HepG2 (cell line): Measurements from ENCODE around the gene SYNE1. TPM values are rescaled to one million over a fixed set of nuclear protein-coding genes. Genes with fewer than 3 reads are reported as not detected.
"Not testable (repeated sequence)": the region's sequence is repeated elsewhere in the genome, so short reads cannot be mapped to it uniquely, and the experiment has no call there.

Experiments
- ATAC-seq: fragments of 200-7000 bp; cut with Tn5 transposase; 3 replicates; pipeline ENCODE4 v1.9.1; 2020; ENCODE audit warnings: mild to moderate bottlenecking, moderate library complexity
- BruUV-seq: library from RNA; stranded (reverse); fragments of 400-500 nt; replicated peaks from 2 replicates; lab custom pipeline; 2021; lab: Mats Ljungman, UMichigan
- CTCF ChIA-PET: fragments of 300-600 bp; formaldehyde crosslinking; extraction: SDS; loops from one replicate; lab custom pipeline; 2021; ENCODE audit warnings: low total read pairs, inconsistent platforms, low intra/inter-chr PET ratio; lab: Yijun Ruan, JAX
- POLR2A ChIA-PET: fragments of 350-600 bp; sonication (Branson Sonifier 250); formaldehyde crosslinking; loops from one replicate; lab custom pipeline; 2020; ENCODE audit warnings: antibody characterized with exemption, inconsistent platforms; lab: Yijun Ruan, JAX
- DNase-seq: peaks from one replicate; pipeline ENCODE4 v3.0.0-alpha.2; 2015; ENCODE audit warnings: low spot score
- FAIRE-seq: peaks from 3 replicates; lab custom pipeline; 2011; peaks lifted over from hg19 to GRCh38; lab: Jason Lieb, UNC
- H2AFZ ChIP-seq: one replicate; pipeline ENCODE4 v1.6.1; 2011; ENCODE audit warnings: low read length, inconsistent platforms
- H3K27ac ChIP-seq: fragments of 300-600 bp; 3 replicates; pipeline ENCODE4 v1.8.0; 2011; ENCODE audit warnings: mixed run types, mild to moderate bottlenecking, mixed read lengths, low read length, inconsistent platforms; ENCODE audit not compliant: insufficient read depth; ENCODE audit errors: extremely low read length
- H3K27me3 ChIP-seq, 2 experiments: fragments of 200-600 bp in 1 of 2; 2 replicates in 1 of 2; 3 replicates in 1 of 2; pipeline versions ENCODE4 v1.6.0 to v1.8.0; 2011; ENCODE audit warnings: low read length in 2 of 2, mild to moderate bottlenecking in 2 of 2, moderate library complexity in 2 of 2, inconsistent platforms in 1 of 2; ENCODE audit not compliant: insufficient read depth in 2 of 2, control insufficient read depth in 1 of 2
- H3K36me3 ChIP-seq, 2 experiments: fragments of 200-600 bp in 1 of 2; replicated peaks in 1 of 2; 2 replicates in 1 of 2; 3 replicates in 1 of 2; pipeline versions ENCODE4 v1.5.1 to v1.8.0; 2011; ENCODE audit warnings: low read length in 2 of 2, inconsistent platforms in 1 of 2; ENCODE audit not compliant: insufficient read depth in 2 of 2, control insufficient read depth in 1 of 2
- H3K4me1 ChIP-seq: 2 replicates; pipeline ENCODE4 v1.5.1; 2012; ENCODE audit warnings: low read length, inconsistent platforms; ENCODE audit not compliant: insufficient read depth
- H3K4me2 ChIP-seq: 2 replicates; pipeline ENCODE4 v1.6.0; 2011; ENCODE audit warnings: low read depth, low read length, inconsistent platforms
- H3K4me3 ChIP-seq, 3 experiments: fragments of 200-600 bp in 1 of 3; sonication (generic), shearing (Covaris generic) in 1 of 3; replicated peaks in 1 of 3; 2 replicates each; pipeline ENCODE4 v1.5.1; 2011 to 2016; ENCODE audit warnings: low read length in 3 of 3, inconsistent platforms in 2 of 3, low read depth in 2 of 3, mild to moderate bottlenecking in 2 of 3, control low read depth in 1 of 3, mixed read lengths in 1 of 3; ENCODE audit not compliant: insufficient read depth in 1 of 3
- H3K79me2 ChIP-seq: one replicate; pipeline ENCODE4 v1.6.1; 2011; ENCODE audit warnings: low read length, inconsistent platforms; ENCODE audit not compliant: insufficient read depth
- H3K9ac ChIP-seq: 2 replicates; pipeline ENCODE4 v1.6.0; 2011; ENCODE audit warnings: mild to moderate bottlenecking, low read depth, low read length, inconsistent platforms; ENCODE audit not compliant: insufficient read depth
- H3K9me3 ChIP-seq: 2 replicates; pipeline ENCODE4 v1.5.1; 2012; ENCODE audit warnings: mild to moderate bottlenecking, low read length
- H4K20me1 ChIP-seq: 2 replicates; pipeline ENCODE4 v1.6.0; 2011; ENCODE audit warnings: inconsistent platforms, mild to moderate bottlenecking, low read length, moderate library complexity; ENCODE audit not compliant: insufficient read depth
- ONECUT2 ChIP-seq: sonication (generic); formaldehyde crosslinking; IDR thresholded peaks from 2 replicates; pipeline ENCODE4 v1.4.0; 2020; ENCODE audit warnings: missing genetic modification reagents
- TSC22D2 ChIP-seq: sonication (generic); formaldehyde crosslinking; IDR thresholded peaks from 2 replicates; pipeline ENCODE4 v1.5.1; 2020; ENCODE audit warnings: missing genetic modification reagents, mild to moderate bottlenecking, borderline replicate concordance
- ZNF549 ChIP-seq: sonication (generic); formaldehyde crosslinking; IDR thresholded peaks from 2 replicates; pipeline ENCODE4 v1.5.0; 2020; ENCODE audit warnings: missing genetic modification reagents
- ZNF800 ChIP-seq: sonication (generic); formaldehyde crosslinking; IDR thresholded peaks from 2 replicates; pipeline ENCODE4 v1.4.0; 2020; ENCODE audit warnings: missing genetic modification reagents
- WGBS: methylation state at CpG from one replicate; pipeline ENCODE4 v1.1.6; 2017; ENCODE audit warnings: low lambda C conversion rate; 5-methylcytosine and 5-hydroxymethylcytosine counted together
- in situ Hi-C: cut with HindIII; loops from 2 replicates; pipeline ENCODE4 v1.10.0; 2017; ENCODE audit warnings: low pct_unique_long_range_greater_than_20kb; ENCODE audit not compliant: extremely low pct_ligation_motif_present
- intact Hi-C: fragments of 100-400 bp; cut with micrococcal nuclease; formaldehyde crosslinking; loops from one replicate; pipeline ENCODE4 v1.10.0; 2022; ENCODE audit not compliant: unreplicated experiment
- polyA plus RNA-seq, 8 experiments: library from polyadenylated mRNA; depleted of rRNA in 3 of 8; stranded (reverse) in 7 of 8; unstranded in 1 of 8; fragments of >200 nt; fragmentation: Illumina TruSeq in 4 of 8; extraction: Trizol in 4 of 8; gene quantifications; 2 replicates each; pipeline versions ENCODE4 v1.2.1 to v1.2.3, GENCODE V29; 2011 to 2016; ENCODE audit warnings: low read depth in 4 of 8, missing spikeins in 1 of 8, mixed read lengths in 1 of 8; ENCODE audit not compliant: insufficient read depth in 1 of 8
- total RNA-seq, 5 experiments: library from RNA; depleted of rRNA; stranded (reverse); fragments of >200 nt; fragmentation: Illumina TruSeq; extraction: Trizol; gene quantifications; 2 replicates each; pipeline ENCODE4 v1.2.3, GENCODE V29; 2016; ENCODE audit warnings: low read depth in 1 of 5

The SYNE1 gene
- total and polyA plus RNA-seq, 2 of the 13 experiments (the other 11 are each of a cell fraction or from before 2014, with no cell fraction given), result 5.5 to 15.9 TPM

DNA sequence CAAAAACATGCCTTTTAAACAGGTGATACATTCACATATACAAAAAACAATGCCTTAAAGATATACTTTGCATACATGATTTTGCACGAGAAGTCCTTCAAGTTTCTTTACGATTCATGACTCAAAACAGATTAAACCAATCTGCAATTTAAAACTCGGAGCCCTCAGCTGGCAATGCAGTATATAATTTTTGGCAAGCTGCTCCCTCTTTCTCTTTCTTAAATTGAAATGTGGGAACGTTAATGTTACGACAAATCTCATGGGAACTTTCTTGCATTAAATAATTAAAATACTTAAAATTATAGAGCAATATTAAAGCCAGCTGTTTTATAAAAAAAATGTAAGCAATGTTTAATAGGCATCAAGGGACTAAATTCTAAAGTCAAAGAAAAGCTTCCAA, 495.1 kb downstream of the SYNE1 start:
- H3K9me3 ChIP-seq, result no peaks in the 10 kb centered on the region
- ATAC-seq (no peak), DNase-seq (no peak), FAIRE-seq (no peak)
- no peak overlapping the region for H2AFZ ChIP-seq
- CTCF ChIA-PET, result no interaction called here
- intact Hi-C loops, result no loop called here
- H3K27ac ChIP-seq, result no peak overlapping the region
- WGBS, result 88% methylated on average over 5 of the region's 5 CpGs
- POLR2A ChIA-PET, result no interaction called here
- H3K4me3 ChIP-seq, result no peak overlapping the region
- no peaks in the 10 kb centered on the region for H3K27me3 ChIP-seq
- no peaks in the 10 kb centered on the region for H4K20me1 ChIP-seq
- H3K4me1 ChIP-seq, result peaks cover 19% of the 10 kb centered on the region
- no peaks in the 10 kb centered on the region for H3K36me3 ChIP-seq
- no peaks in the 10 kb centered on the region for H3K79me2 ChIP-seq
- in situ Hi-C loops, result no loop called here
- BruUV-seq, result no TSS peak
- no peak overlapping the region for H3K9ac ChIP-seq
- no peak overlapping the region for H3K4me2 ChIP-seq
- TF ChIP-seq ZNF800 (CRISPR knock-in tag), result no peak
- no peak for TF ChIP-seq TSC22D2 (CRISPR knock-in tag)
- TF ChIP-seq ZNF549 (CRISPR knock-in tag), result no peak
- no peak for TF ChIP-seq ONECUT2 (CRISPR knock-in tag)

DNA sequence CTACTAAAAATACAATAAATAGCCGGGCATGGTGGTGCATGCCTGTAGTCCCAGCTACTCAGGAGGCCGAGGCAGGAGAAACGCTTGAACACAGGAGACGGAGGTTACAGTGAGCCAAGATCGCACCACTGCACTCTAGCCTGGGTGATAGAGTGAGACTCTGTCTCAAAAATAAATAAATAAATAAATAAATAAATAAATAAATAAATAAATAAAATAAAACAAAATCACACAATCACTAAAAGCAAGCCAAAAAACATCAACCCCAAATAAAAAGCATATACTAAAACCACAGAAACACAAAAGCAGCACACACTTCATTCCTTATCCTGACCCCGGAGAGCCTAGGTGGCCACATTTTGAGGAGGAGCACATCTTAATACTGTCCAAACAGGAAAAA, 498.8 kb downstream of the SYNE1 start:
- BruUV-seq, CTCF ChIA-PET, FAIRE-seq, H3K79me2 ChIP-seq, H3K27me3 ChIP-seq, ATAC-seq, H3K27ac ChIP-seq, H3K9ac ChIP-seq, H3K36me3 ChIP-seq, in situ Hi-C loops, H3K4me2 ChIP-seq, H3K4me3 ChIP-seq, H3K9me3 ChIP-seq, POLR2A ChIA-PET, DNase-seq, H2AFZ ChIP-seq, H4K20me1 ChIP-seq: not testable (repeated sequence)
- intact Hi-C loops, result loop anchor here (5.0 kb wide), 1 partner anchor 129 kb away; no protein-coding TSS in a partner anchor
- peaks cover 26% of the 10 kb centered on the region for H3K4me1 ChIP-seq
- WGBS, result 94% methylated on average over 6 of the region's 6 CpGs
